ENCODE data around the gene ITGAD. TPM values are rescaled to one million over a fixed set of nuclear protein-coding genes. Genes with fewer than 3 reads are reported as not detected.

Gene ITGAD
- total and polyA plus RNA-seq, 2 donors (not counting 3 experiments of a cell fraction or from before 2014, with no cell fraction given): not detected

DNA sequence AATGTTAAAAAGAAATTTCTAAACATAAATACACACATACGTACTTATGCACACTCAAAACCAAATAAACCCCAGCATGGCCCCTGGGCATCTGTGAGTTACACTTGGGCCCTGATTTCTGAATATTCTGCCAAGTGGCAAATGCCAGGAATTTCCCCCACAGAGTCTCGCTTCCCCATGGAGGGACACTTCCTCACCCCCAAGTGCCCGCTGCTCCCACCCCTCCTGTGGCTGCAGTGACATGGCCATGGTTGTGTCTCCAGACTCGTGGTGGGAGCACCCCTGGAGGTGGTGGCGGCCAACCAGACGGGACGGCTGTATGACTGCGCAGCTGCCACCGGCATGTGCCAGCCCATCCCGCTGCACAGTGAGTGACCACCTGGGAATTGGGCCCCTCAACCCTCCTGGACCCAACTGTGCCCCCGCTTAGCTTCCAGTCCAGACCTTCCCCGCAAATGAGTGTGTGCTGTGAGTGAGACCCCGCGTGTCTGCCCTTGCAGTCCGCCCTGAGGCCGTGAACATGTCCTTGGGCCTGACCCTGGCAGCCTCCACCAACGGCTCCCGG is 4.0 kb downstream of the ITGAD start:
- DNase-seq (ENCODE audit: low read depth, low spot score) (no peak), FAIRE-seq (no peak)
- dilution Hi-C loops (cut with MboI; ENCODE audit: extremely low pct_ligation_motif_present, low sequenced_read_pairs): no loop called here
- Histone ChIP-seq H3K4me2 (ENCODE audit: insufficient read depth, low read length) (no peak overlapping the region), H3K9me3 (replicated peaks; ENCODE audit: control insufficient read depth, insufficient read depth, low read length) (no peaks in the 10 kb centered on the region), H2AFZ (ENCODE audit: low read depth, low read length) (no peak overlapping the region), H3K79me2 (ENCODE audit: control insufficient read depth, insufficient read depth, low read length) (no peaks in the 10 kb centered on the region), H3K27me3 (ENCODE audit: control insufficient read depth in 2 of 2, insufficient read depth in 2 of 2, low read length in 2 of 2) (no peaks in the 10 kb centered on the region), H4K20me1 (replicated peaks; ENCODE audit: control insufficient read depth, extremely low read depth, insufficient read depth, low read length) (no peaks in the 10 kb centered on the region), H3K4me3 (replicated peaks in 1 of 3; ENCODE audit: insufficient read depth in 1 of 3, low read depth in 1 of 3, low read length in 3 of 3) (no peak overlapping the region), H3K36me3 (ENCODE audit: control insufficient read depth in 2 of 2, extremely low read depth in 1 of 2, insufficient read depth in 2 of 2, low read length in 2 of 2) (no peaks in the 10 kb centered on the region), H3K27ac (ENCODE audit: insufficient read depth, low read depth, low read length) (no peak overlapping the region), H3K9me1 (replicated peaks; ENCODE audit: control insufficient read depth, extremely low read depth, insufficient read depth, low read length) (no peaks in the 10 kb centered on the region), H3K4me1 (ENCODE audit: control insufficient read depth, extremely low read depth, insufficient read depth, low read length) (no peaks in the 10 kb centered on the region), H3K9ac (replicated peaks; ENCODE audit: extremely low read depth, insufficient read depth, low read length) (no peak overlapping the region)
- TF ChIP-seq EZH2 (IDR thresholded peaks at IDR 0.05; ENCODE audit: borderline replicate concordance, low read depth, low read length, severe bottlenecking) (no peak), MYC (IDR thresholded peaks at IDR 0.05; ENCODE audit: low read depth, low read length) (no peak), POLR2AphosphoS5 (IDR thresholded peaks at IDR 0.05; ENCODE audit: insufficient read depth, low read depth, low read length) (no peak), MAX (IDR thresholded peaks at IDR 0.05; ENCODE audit: insufficient read depth, insufficient read length) (no peak), GATA2 (IDR thresholded peaks at IDR 0.05; ENCODE audit: insufficient read depth, insufficient read length, low read depth, low read length) (no peak), POLR2A (IDR thresholded peaks at IDR 0.05; ENCODE audit: low read depth, low read length) (no peak), FOS (IDR thresholded peaks at IDR 0.05; ENCODE audit: borderline replicate concordance, insufficient read depth, low read length) (no peak), JUN (IDR thresholded peaks at IDR 0.05; ENCODE audit: borderline replicate concordance, insufficient read depth, insufficient read length, low read depth) (no peak)
- TF ChIP-seq, protein P1, sequence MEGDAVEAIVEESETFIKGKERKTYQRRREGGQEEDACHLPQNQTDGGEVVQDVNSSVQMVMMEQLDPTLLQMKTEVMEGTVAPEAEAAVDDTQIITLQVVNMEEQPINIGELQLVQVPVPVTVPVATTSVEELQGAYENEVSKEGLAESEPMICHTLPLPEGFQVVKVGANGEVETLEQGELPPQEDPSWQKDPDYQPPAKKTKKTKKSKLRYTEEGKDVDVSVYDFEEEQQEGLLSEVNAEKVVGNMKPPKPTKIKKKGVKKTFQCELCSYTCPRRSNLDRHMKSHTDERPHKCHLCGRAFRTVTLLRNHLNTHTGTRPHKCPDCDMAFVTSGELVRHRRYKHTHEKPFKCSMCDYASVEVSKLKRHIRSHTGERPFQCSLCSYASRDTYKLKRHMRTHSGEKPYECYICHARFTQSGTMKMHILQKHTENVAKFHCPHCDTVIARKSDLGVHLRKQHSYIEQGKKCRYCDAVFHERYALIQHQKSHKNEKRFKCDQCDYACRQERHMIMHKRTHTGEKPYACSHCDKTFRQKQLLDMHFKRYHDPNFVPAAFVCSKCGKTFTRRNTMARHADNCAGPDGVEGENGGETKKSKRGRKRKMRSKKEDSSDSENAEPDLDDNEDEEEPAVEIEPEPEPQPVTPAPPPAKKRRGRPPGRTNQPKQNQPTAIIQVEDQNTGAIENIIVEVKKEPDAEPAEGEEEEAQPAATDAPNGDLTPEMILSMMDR (IDR thresholded peaks at IDR 0.05; ENCODE audit: extremely low read depth in 1 of 2, insufficient read depth in 1 of 2, low read depth in 1 of 2, low read length in 2 of 2): no peak
- ChIA-PET CTCF (no interaction called here), POLR2A (no interaction called here)
- intact Hi-C loops (cut with micrococcal nuclease): no loop called here
- BruUV-seq (replicated peaks): no TSS peak

Data from endothelial cell of umbilical vein (primary cell).